ENCODE measurements around the gene TNFSF15.
"Not testable (repeated sequence)": the region's sequence is repeated elsewhere in the genome, so short reads cannot be mapped to it uniquely, and the experiment has no call there.

Gene TNFSF15

GRCh38 chr9:114757395-114757794 lies 48.4 kb downstream of the TNFSF15 start:
- Histone ChIP-seq H3K4me1 (ENCODE audit: control insufficient read depth, insufficient read depth, low read length) (no peaks in the 10 kb centered on the region), H3K4me3 (ENCODE audit: low read length) (no peak overlapping the region)

GRCh38 chr9:114756920-114757319 lies 48.9 kb downstream of the TNFSF15 start:
- H3K4me1 ChIP-seq (ENCODE audit: control insufficient read depth, insufficient read depth, low read length), result no peaks in the 10 kb centered on the region
- no peak overlapping the region for H3K9ac ChIP-seq (ENCODE audit: low read length)
- H3K27ac ChIP-seq (ENCODE audit: low read depth, low read length), result no peak overlapping the region
- H3K27me3 ChIP-seq (ENCODE audit: control insufficient read depth, insufficient read depth, low read length), result no peaks in the 10 kb centered on the region
- H3K4me3 ChIP-seq (ENCODE audit: low read length), result no peak overlapping the region
- no peaks in the 10 kb centered on the region for H3K36me3 ChIP-seq (ENCODE audit: control insufficient read depth, insufficient read depth, low read length)

More at GRCh38 chr9:114757395-114757794, 48.4 kb downstream of the TNFSF15 start:
- Histone ChIP-seq H3K36me3 (ENCODE audit: control insufficient read depth, insufficient read depth, low read length) (no peaks in the 10 kb centered on the region), H3K9ac (ENCODE audit: low read length) (no peak overlapping the region), H3K27me3 (ENCODE audit: control insufficient read depth, insufficient read depth, low read length) (no peaks in the 10 kb centered on the region), H3K27ac (ENCODE audit: low read depth, low read length) (no peak overlapping the region)

GRCh38 chr9:114754581-114754980 lies 51.3 kb downstream of the TNFSF15 start:
- H3K9ac ChIP-seq (ENCODE audit: low read length), result no peak overlapping the region
- no peak overlapping the region for H3K27ac ChIP-seq (ENCODE audit: low read depth, low read length)
- H3K36me3 ChIP-seq (ENCODE audit: control insufficient read depth, insufficient read depth, low read length), result no peaks in the 10 kb centered on the region
- no peaks in the 10 kb centered on the region for H3K27me3 ChIP-seq (ENCODE audit: control insufficient read depth, insufficient read depth, low read length)
- no peaks in the 10 kb centered on the region for H3K4me1 ChIP-seq (ENCODE audit: control insufficient read depth, insufficient read depth, low read length)
- H3K4me3 ChIP-seq (ENCODE audit: low read length), result no peak overlapping the region

- Histone ChIP-seq H3K4me1 (ENCODE audit: control insufficient read depth, insufficient read depth, low read length) (no peaks in the 10 kb centered on the region), H3K9ac (ENCODE audit: low read length) (no peak overlapping the region), H3K36me3 (ENCODE audit: control insufficient read depth, insufficient read depth, low read length) (no peaks in the 10 kb centered on the region), H3K27ac (ENCODE audit: low read depth, low read length) (no peak overlapping the region), H3K4me3 (ENCODE audit: low read length) (no peak overlapping the region), H3K27me3 (ENCODE audit: control insufficient read depth, insufficient read depth, low read length) (no peaks in the 10 kb centered on the region)
These were observed 59.1 kb downstream of the TNFSF15 start for GRCh38 chr9:114746591-114747346.

- no peak overlapping the region for H3K4me3 ChIP-seq (ENCODE audit: low read length)
- H3K4me1 ChIP-seq (ENCODE audit: control insufficient read depth, insufficient read depth, low read length), result no peaks in the 10 kb centered on the region
- H3K27me3 ChIP-seq (ENCODE audit: control insufficient read depth, insufficient read depth, low read length), result no peaks in the 10 kb centered on the region
- no peak overlapping the region for H3K9ac ChIP-seq (ENCODE audit: low read length)
- no peak overlapping the region for H3K27ac ChIP-seq (ENCODE audit: low read depth, low read length)
- no peaks in the 10 kb centered on the region for H3K36me3 ChIP-seq (ENCODE audit: control insufficient read depth, insufficient read depth, low read length)
These were observed 59.8 kb downstream of the TNFSF15 start for GRCh38 chr9:114745879-114746550.

- no peaks in the 10 kb centered on the region for H3K4me1 ChIP-seq (ENCODE audit: control insufficient read depth, insufficient read depth, low read length)
- H3K36me3 ChIP-seq (ENCODE audit: control insufficient read depth, insufficient read depth, low read length), result no peaks in the 10 kb centered on the region
- H3K9ac ChIP-seq (ENCODE audit: low read length), result no peak overlapping the region
- H3K4me3 ChIP-seq (ENCODE audit: low read length), result no peak overlapping the region
- H3K27ac ChIP-seq (ENCODE audit: low read depth, low read length), result no peak overlapping the region
- no peaks in the 10 kb centered on the region for H3K27me3 ChIP-seq (ENCODE audit: control insufficient read depth, insufficient read depth, low read length)
These were observed 60.6 kb downstream of the TNFSF15 start for GRCh38 chr9:114745108-114745848.

GRCh38 chr9:114743446-114743845 lies 62.4 kb downstream of the TNFSF15 start:
- Histone ChIP-seq H3K27ac (ENCODE audit: low read depth, low read length) (no peak overlapping the region), H3K9ac (ENCODE audit: low read length) (no peak overlapping the region), H3K4me1 (ENCODE audit: control insufficient read depth, insufficient read depth, low read length) (no peaks in the 10 kb centered on the region), H3K27me3 (ENCODE audit: control insufficient read depth, insufficient read depth, low read length) (no peaks in the 10 kb centered on the region), H3K4me3 (ENCODE audit: low read length) (no peak overlapping the region), H3K36me3 (ENCODE audit: control insufficient read depth, insufficient read depth, low read length) (no peaks in the 10 kb centered on the region)

- Histone ChIP-seq H3K36me3 (ENCODE audit: control insufficient read depth, insufficient read depth, low read length) (no peaks in the 10 kb centered on the region), H3K4me1 (ENCODE audit: control insufficient read depth, insufficient read depth, low read length) (no peaks in the 10 kb centered on the region), H3K4me3 (ENCODE audit: low read length) (no peak overlapping the region)
These were observed 62.9 kb downstream of the TNFSF15 start for GRCh38 chr9:114742947-114743346.

GRCh38 chr9:114741521-114741920 lies 64.3 kb downstream of the TNFSF15 start:
- not testable (repeated sequence) for H3K4me1 ChIP-seq (ENCODE audit: control insufficient read depth, insufficient read depth, low read length); H3K9ac ChIP-seq (ENCODE audit: low read length); H3K27me3 ChIP-seq (ENCODE audit: control insufficient read depth, insufficient read depth, low read length)

More at GRCh38 chr9:114742947-114743346, 62.9 kb downstream of the TNFSF15 start:
- Histone ChIP-seq H3K27ac (ENCODE audit: low read depth, low read length) (no peak overlapping the region), H3K27me3 (ENCODE audit: control insufficient read depth, insufficient read depth, low read length) (no peaks in the 10 kb centered on the region), H3K9ac (ENCODE audit: low read length) (no peak overlapping the region)

GRCh38 chr9:114738581-114739316 lies 67.1 kb downstream of the TNFSF15 start:
- H3K4me1 ChIP-seq (ENCODE audit: control insufficient read depth, insufficient read depth, low read length), result no peaks in the 10 kb centered on the region
- no peak overlapping the region for H3K4me3 ChIP-seq (ENCODE audit: low read length)
- H3K27ac ChIP-seq (ENCODE audit: low read depth, low read length), result no peak overlapping the region

More at GRCh38 chr9:114741521-114741920, 64.3 kb downstream of the TNFSF15 start:
- not testable (repeated sequence) for H3K27ac ChIP-seq (ENCODE audit: low read depth, low read length); H3K4me3 ChIP-seq (ENCODE audit: low read length); H3K36me3 ChIP-seq (ENCODE audit: control insufficient read depth, insufficient read depth, low read length)

GRCh38 chr9:114737847-114738246 lies 68.0 kb downstream of the TNFSF15 start:
- H3K27ac ChIP-seq (ENCODE audit: low read depth, low read length), result no peak overlapping the region
- H3K36me3 ChIP-seq (ENCODE audit: control insufficient read depth, insufficient read depth, low read length), result no peaks in the 10 kb centered on the region
- H3K4me1 ChIP-seq (ENCODE audit: control insufficient read depth, insufficient read depth, low read length), result no peaks in the 10 kb centered on the region
- no peaks in the 10 kb centered on the region for H3K27me3 ChIP-seq (ENCODE audit: control insufficient read depth, insufficient read depth, low read length)
- H3K9ac ChIP-seq (ENCODE audit: low read length), result no peak overlapping the region
- no peak overlapping the region for H3K4me3 ChIP-seq (ENCODE audit: low read length)

More at GRCh38 chr9:114738581-114739316, 67.1 kb downstream of the TNFSF15 start:
- Histone ChIP-seq H3K9ac (ENCODE audit: low read length) (no peak overlapping the region), H3K36me3 (ENCODE audit: control insufficient read depth, insufficient read depth, low read length) (no peaks in the 10 kb centered on the region), H3K27me3 (ENCODE audit: control insufficient read depth, insufficient read depth, low read length) (no peaks in the 10 kb centered on the region)

GRCh38 chr9:114737118-114737517 lies 68.7 kb downstream of the TNFSF15 start:
- Histone ChIP-seq H3K4me3 (ENCODE audit: low read length) (no peak overlapping the region), H3K27ac (ENCODE audit: low read depth, low read length) (no peak overlapping the region), H3K4me1 (ENCODE audit: control insufficient read depth, insufficient read depth, low read length) (no peaks in the 10 kb centered on the region)

More at GRCh38 chr9:114737118-114737517, 68.7 kb downstream of the TNFSF15 start:
- no peaks in the 10 kb centered on the region for H3K27me3 ChIP-seq (ENCODE audit: control insufficient read depth, insufficient read depth, low read length)
- H3K36me3 ChIP-seq (ENCODE audit: control insufficient read depth, insufficient read depth, low read length), result no peaks in the 10 kb centered on the region
- H3K9ac ChIP-seq (ENCODE audit: low read length), result no peak overlapping the region

All from rectal smooth muscle tissue (tissue), 1 donor.